Breast epithelium (tissue), 4 donors: ENCODE measurements around the gene CGB2. TPM values are rescaled to one million over a fixed set of nuclear protein-coding genes. Genes with fewer than 3 reads are reported as not detected.
"Not testable (repeated sequence)": the region's sequence is repeated elsewhere in the genome, so short reads cannot be mapped to it uniquely, and the experiment has no call there.

Experiments
- DNase-seq, 2 donors: peaks; one replicate each; pipeline ENCODE4 v3.0.0-alpha.2; 2019; ENCODE audit warnings: low spot score in 2 of 2
- H3K27ac ChIP-seq, 2 donors: fragments of 200-600 bp; sonication (generic) in 1 of 2; one replicate each; pipeline ENCODE4 v1.5.1; 2016 to 2019; ENCODE audit warnings: mild to moderate bottlenecking in 1 of 2
- H3K27me3 ChIP-seq, 2 donors: fragments of 200-600 bp; sonication (generic) in 1 of 2; one replicate each; pipeline versions ENCODE4 v1.5.1 to v1.6.0; 2017 to 2019; ENCODE audit warnings: control low read depth in 1 of 2, mild to moderate bottlenecking in 1 of 2
- H3K36me3 ChIP-seq: fragments of 200-600 bp; one replicate; pipeline ENCODE4 v1.5.1; 2019
- H3K4me1 ChIP-seq, 2 donors: fragments of 200-600 bp; sonication (generic); one replicate each; pipeline ENCODE4 v1.5.1; 2016 to 2019; ENCODE audit warnings: control low read depth in 1 of 2
- H3K4me3 ChIP-seq, 3 donors: fragments of 200-600 bp; sonication (generic); 1 replicate in 2 of 3; 2 replicates in 1 of 3; pipeline ENCODE4 v1.5.1; 2016 to 2019; ENCODE audit warnings: mild to moderate bottlenecking in 3 of 3, moderate library complexity in 2 of 3
- H3K9me3 ChIP-seq, 2 donors: fragments of 200-600 bp; sonication (generic) in 1 of 2; one replicate each; pipeline ENCODE4 v1.5.1; 2016 to 2019; ENCODE audit warnings: control low read depth in 1 of 2
- POLR2A ChIP-seq: fragments of 450-650 bp; IDR thresholded peaks from one replicate; pipeline ENCODE4 v1.6.1; 2016; ENCODE audit warnings: antibody characterized with exemption, mild to moderate bottlenecking, moderate library complexity
- POLR2AphosphoS5 ChIP-seq, 3 donors: sonication (generic); formaldehyde crosslinking; IDR thresholded peaks; one replicate each; pipeline ENCODE4 v1.6.1; 2017; ENCODE audit warnings: antibody characterized with exemption in 3 of 3
- intact Hi-C: fragments of 100-400 bp; cut with DNase I; formaldehyde crosslinking; loops from one replicate; pipeline ENCODE4 v1.15.1; 2023; ENCODE audit warnings: low total_unique reads
- total RNA-seq, 3 donors: library from RNA; depleted of rRNA; stranded (reverse); fragments of >200 nt; gene quantifications; one replicate each; pipeline ENCODE4 v1.1.0, GENCODE V29; 2016
- TF ChIP-seq, protein P1 (sequence below), 3 donors: fragments of 450-650 bp; IDR thresholded peaks; one replicate each; pipeline ENCODE4 v1.5.1; 2016 to 2017; ENCODE audit warnings: antibody characterized with exemption in 3 of 3, mild to moderate bottlenecking in 3 of 3, moderate library complexity in 3 of 3

CGB2 gene
- total RNA-seq, 3 donors from 2014 or later = not detected

DNA sequence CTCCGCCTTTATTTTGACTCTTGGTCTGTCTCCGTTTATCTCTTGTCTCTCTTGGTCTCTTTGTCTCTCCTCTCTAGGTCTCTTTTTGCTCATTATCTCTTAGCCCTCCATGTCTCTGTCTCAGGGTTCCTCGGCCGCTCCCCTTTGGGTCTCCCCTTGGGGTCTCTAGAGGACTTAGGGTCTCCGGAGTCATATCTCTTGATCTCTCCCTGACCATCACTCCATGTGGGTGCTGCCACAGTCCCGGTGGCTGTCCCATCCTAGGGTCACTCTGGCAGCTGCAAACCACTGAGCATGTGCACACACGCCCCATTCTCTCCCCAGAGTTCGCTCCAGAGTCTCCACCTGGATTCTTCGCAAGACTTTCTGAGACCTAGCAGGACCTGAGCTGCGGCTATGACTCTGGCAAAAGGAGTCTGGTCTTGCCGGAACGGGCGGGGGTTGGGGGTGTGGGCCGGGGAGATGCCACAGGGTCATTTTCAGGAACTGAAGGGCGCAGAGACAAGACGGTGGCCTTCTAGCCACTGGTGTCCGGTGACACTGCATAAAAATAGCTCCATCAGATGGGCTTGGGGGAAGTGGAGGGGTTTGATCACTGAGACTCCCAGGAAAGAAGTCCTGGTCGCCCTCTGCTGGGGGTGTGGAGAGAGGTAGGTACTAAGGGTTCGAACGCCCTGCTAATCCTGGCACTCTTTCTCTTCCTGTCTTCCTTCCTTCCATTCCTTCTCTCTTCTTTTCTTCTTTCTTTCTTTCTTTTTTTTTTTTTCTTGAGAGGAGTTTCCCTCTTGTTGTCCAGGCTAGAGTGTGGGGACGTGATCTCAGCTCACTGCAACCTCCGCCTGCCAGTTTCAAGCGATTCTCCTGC, 42.1 kb downstream of the CGB2 start:
- H3K27me3 ChIP-seq = peaks cover 6 to 35% of the 10 kb centered on the region in 2 donors
- intact Hi-C loops = loop anchor here (10.0 kb wide), 1 partner anchor 121 kb away; no protein-coding TSS in a partner anchor
- peak overlapping the region in 1 of 3 donors; percentile 25 for H3K4me3 ChIP-seq
- no peak for DNase-seq
- H3K27ac ChIP-seq = no peak overlapping the region
- TF ChIP-seq POLR2A (no peak), POLR2AphosphoS5 (IDR thresholded peaks at IDR 0.05) (no peak)
- TF ChIP-seq, protein P1, sequence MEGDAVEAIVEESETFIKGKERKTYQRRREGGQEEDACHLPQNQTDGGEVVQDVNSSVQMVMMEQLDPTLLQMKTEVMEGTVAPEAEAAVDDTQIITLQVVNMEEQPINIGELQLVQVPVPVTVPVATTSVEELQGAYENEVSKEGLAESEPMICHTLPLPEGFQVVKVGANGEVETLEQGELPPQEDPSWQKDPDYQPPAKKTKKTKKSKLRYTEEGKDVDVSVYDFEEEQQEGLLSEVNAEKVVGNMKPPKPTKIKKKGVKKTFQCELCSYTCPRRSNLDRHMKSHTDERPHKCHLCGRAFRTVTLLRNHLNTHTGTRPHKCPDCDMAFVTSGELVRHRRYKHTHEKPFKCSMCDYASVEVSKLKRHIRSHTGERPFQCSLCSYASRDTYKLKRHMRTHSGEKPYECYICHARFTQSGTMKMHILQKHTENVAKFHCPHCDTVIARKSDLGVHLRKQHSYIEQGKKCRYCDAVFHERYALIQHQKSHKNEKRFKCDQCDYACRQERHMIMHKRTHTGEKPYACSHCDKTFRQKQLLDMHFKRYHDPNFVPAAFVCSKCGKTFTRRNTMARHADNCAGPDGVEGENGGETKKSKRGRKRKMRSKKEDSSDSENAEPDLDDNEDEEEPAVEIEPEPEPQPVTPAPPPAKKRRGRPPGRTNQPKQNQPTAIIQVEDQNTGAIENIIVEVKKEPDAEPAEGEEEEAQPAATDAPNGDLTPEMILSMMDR (IDR thresholded peaks at IDR 0.05) = no peak
- H3K36me3 ChIP-seq = no peaks in the 10 kb centered on the region
- no peaks in the 10 kb centered on the region for H3K4me1 ChIP-seq
- H3K9me3 ChIP-seq = no peaks in the 10 kb centered on the region

DNA sequence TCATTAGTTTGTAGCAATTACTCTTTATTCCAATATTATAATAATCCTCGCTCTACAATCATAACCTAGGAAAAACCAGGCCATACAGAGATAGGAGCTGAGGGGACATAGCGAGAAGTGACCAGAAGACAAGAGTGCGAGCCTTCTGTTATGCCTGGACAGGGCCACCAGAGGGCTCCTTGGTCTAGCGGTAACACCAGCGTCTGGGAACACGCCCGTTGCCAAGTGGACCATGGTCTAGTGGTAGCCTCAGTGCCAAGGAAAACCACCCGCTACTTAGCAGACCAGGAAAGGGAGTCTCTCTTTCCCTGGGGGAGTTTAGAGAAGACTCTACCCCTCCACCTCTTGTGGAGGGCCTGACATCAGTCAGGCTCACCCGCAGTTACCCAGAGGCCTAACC, 43.2 kb downstream of the CGB2 start:
- H3K27me3 ChIP-seq = peaks cover 6 to 28% of the 10 kb centered on the region in 2 donors
- not testable (repeated sequence) for H3K4me1 ChIP-seq, H3K4me3 ChIP-seq, H3K36me3 ChIP-seq, H3K27ac ChIP-seq, H3K9me3 ChIP-seq
- peak in 1 of 2 donors; percentile 57 for DNase-seq
- intact Hi-C loops = loop anchor here (10.0 kb wide), 1 partner anchor 120 kb away; no protein-coding TSS in a partner anchor
- TF ChIP-seq, protein P1 (IDR thresholded peaks at IDR 0.05) = peak; percentile 68 to 82 (median 77)

DNA sequence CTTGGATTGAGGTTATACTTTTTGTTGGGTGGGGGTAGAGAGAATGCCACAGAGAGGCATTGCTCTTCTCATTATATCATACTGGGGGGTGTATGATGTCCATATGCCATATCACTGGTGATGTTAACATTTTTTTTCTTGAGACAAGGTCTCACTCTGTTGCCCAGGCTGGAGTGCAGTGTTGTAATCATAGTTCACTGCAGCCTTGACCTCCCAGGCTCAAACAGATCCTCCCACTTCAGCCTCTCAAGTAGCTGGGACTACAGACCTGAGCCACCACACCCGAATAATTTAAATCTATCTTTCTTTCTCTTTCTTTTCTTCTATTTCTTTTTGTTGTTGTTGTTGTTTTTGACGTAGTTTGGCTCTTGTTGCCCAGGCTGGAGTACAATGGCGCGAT, 48.7 kb downstream of the CGB2 start:
- no peaks in the 10 kb centered on the region for H3K27me3 ChIP-seq
- no peak for DNase-seq
- H3K4me1 ChIP-seq = no peaks in the 10 kb centered on the region
- intact Hi-C loops = no loop called here
- H3K36me3 ChIP-seq = no peaks in the 10 kb centered on the region
- no peak overlapping the region for H3K27ac ChIP-seq
- TF ChIP-seq, protein P1 (IDR thresholded peaks at IDR 0.05) = no peak
- TF ChIP-seq POLR2AphosphoS5 (IDR thresholded peaks at IDR 0.05) = no peak
- no peak for TF ChIP-seq POLR2A
- H3K9me3 ChIP-seq = no peaks in the 10 kb centered on the region
- H3K4me3 ChIP-seq = no peak overlapping the region

DNA sequence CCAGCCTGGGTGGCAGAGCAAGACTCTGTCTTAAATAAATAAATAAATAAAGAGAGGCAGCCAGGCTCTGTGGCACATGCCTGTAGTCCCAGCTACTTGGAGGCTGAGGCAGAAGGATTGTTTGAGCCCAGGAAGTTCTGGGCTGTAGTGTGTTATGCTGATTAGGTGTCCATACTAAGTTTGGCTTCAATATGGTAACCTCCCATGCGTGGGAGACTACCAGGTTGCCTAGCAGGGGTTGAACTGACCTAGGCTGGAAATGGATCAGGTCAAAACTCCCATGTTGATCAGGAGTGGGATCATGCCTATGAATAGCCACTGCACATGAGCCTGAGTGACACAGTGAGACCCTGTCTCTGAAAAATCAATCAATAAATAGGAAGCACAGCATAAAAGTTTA, 49.6 kb downstream of the CGB2 start:
- Histone ChIP-seq H3K4me3 (no peak overlapping the region), H3K9me3 (no peaks in the 10 kb centered on the region), H3K36me3 (no peaks in the 10 kb centered on the region), H3K4me1 (peaks cover 0 to 2% of the 10 kb centered on the region in 2 donors), H3K27me3 (no peaks in the 10 kb centered on the region), H3K27ac (no peak overlapping the region)
- no peak for DNase-seq
- intact Hi-C loops = no loop called here
- no peak for TF ChIP-seq POLR2AphosphoS5 (IDR thresholded peaks at IDR 0.05)
- TF ChIP-seq, protein P1 (IDR thresholded peaks at IDR 0.05) = no peak
- no peak for TF ChIP-seq POLR2A

Other genes starting within 250 kb of the CGB2 start
- gene BCAT2, start 220.9 kb upstream of the CGB2 start, total RNA-seq = 10 to 100 TPM; 26.9 to 49.0 (median 28.8) TPM
- gene HSD17B14, start 195.4 kb upstream of the CGB2 start, total RNA-seq = 10 to 100 TPM; 13.1 to 18.6 (median 14.6) TPM
- gene PLEKHA4, start 163.3 kb upstream of the CGB2 start, total RNA-seq = 10 to 100 TPM in 2 of 3 donors, 1 to 10 TPM in 1; 6.4 to 25.6 (median 22.4) TPM
- gene PPP1R15A, start 159.5 kb upstream of the CGB2 start, total RNA-seq = 10 to 100 TPM; 59.6 to 74.2 (median 65.4) TPM
- gene TULP2, start 133.1 kb upstream of the CGB2 start, total RNA-seq = under 1 TPM in 2 of 3 donors, not detected in 1; 0.48 to 0.73 TPM
- gene NUCB1, start 131.6 kb upstream of the CGB2 start, total RNA-seq = 100 to 1,000 TPM; 131 to 333 (median 223) TPM
- 1 to 10 TPM in 1 of 3 donors, under 1 TPM in 1, not detected in 1; 0.96 to 1.3 TPM for gene DHDH, start 98.2 kb upstream of the CGB2 start, total RNA-seq
- 10 to 100 TPM; 34.2 to 56.0 (median 36.0) TPM for gene BAX, start 77.0 kb upstream of the CGB2 start, total RNA-seq
- gene FTL, start 66.6 kb upstream of the CGB2 start, total RNA-seq = over 10,000 TPM in 1 of 3 donors, 1,000 to 10,000 TPM in 2; 3,861 to 12,429 (median 4,028) TPM
- 10 to 100 TPM; 24.0 to 26.4 (median 24.6) TPM for gene GYS1, start 38.6 kb upstream of the CGB2 start, total RNA-seq
- gene RUVBL2, start 38.0 kb upstream of the CGB2 start, total RNA-seq = 100 to 1,000 TPM in 1 of 3 donors, 10 to 100 TPM in 2; 74.1 to 104 (median 84.0) TPM
- gene LHB, start 14.8 kb upstream of the CGB2 start, total RNA-seq = not detected
- not detected for gene CGB3, start 7.6 kb upstream of the CGB2 start, total RNA-seq
- gene CGB1, start 5.0 kb downstream of the CGB2 start, total RNA-seq = not detected
- gene CGB5, start 12.0 kb downstream of the CGB2 start, total RNA-seq = not detected
- not detected for gene CGB8, start 17.2 kb downstream of the CGB2 start, total RNA-seq
- gene CGB7, start 25.9 kb downstream of the CGB2 start, total RNA-seq = 1 to 10 TPM in 1 of 3 donors, under 1 TPM in 1, not detected in 1; 0.15 to 2.0 TPM
- gene NTF4, start 32.9 kb downstream of the CGB2 start, total RNA-seq = 1 to 10 TPM in 2 of 3 donors, not detected in 1; 3.9 to 6.4 TPM
- not detected for gene KCNA7, start 40.8 kb downstream of the CGB2 start, total RNA-seq
- gene SNRNP70, start 53.6 kb downstream of the CGB2 start, total RNA-seq = 100 to 1,000 TPM; 222 to 444 (median 316) TPM
- gene LIN7B, start 82.5 kb downstream of the CGB2 start, total RNA-seq = 10 to 100 TPM in 2 of 3 donors, 1 to 10 TPM in 1; 8.5 to 17.6 (median 11.8) TPM
- 1 to 10 TPM; 3.8 to 5.7 (median 4.6) TPM for gene C19orf73, start 87.3 kb downstream of the CGB2 start, total RNA-seq
- gene PPFIA3, start 87.7 kb downstream of the CGB2 start, total RNA-seq = 1 to 10 TPM; 3.4 to 6.2 (median 3.4) TPM
- gene HRC, start 123.5 kb downstream of the CGB2 start, total RNA-seq = 1 to 10 TPM in 2 of 3 donors, under 1 TPM in 1; 0.88 to 2.7 (median 1.3) TPM
- gene TRPM4, start 125.9 kb downstream of the CGB2 start, total RNA-seq = 10 to 100 TPM; 13.1 to 34.0 (median 24.3) TPM